ENCODE data around the gene ZBTB8OS. TPM values are rescaled to one million over a fixed set of nuclear protein-coding genes. Genes with fewer than 3 reads are reported as not detected.

Gene ZBTB8OS
- total RNA-seq, 4 donors from 2014 or later, result 22.1 to 48.1 (median 27.1) TPM

DNA sequence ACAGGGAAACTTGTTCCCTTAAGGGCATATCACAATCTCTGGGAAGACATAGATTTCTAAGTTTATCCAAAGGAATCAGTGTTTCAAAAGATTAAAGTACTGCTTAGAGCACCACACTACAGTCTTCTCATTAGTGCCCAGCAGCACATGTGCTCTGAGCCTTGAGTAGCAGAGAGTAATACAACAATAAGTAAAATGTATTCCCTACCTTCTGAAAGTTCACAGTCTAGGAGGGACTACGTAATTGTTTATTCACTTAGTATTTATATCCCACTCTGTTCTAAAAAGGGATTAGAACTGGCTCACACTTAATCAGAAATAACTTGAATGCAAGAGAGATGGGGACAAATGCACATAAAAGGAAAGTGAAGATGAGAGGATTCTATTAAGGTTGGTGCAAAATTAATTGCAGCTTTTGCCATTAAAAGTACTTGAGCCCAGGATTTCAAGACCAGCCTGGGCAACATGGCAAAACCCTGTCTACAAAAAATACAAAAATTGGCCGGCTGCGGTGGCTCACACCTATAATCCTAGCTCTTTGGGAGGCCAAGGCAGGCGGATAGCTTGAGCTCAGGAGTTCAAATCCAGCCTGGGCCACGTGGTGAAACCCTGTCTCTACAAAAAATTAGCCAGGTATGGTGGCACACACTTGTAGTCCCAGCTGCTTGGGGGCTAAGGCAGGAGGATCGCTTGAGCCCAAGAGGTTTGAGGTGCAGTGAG, 43.3 kb upstream of the ZBTB8OS start:
- Histone ChIP-seq H3K4me1 (peaks cover 31 to 35% of the 10 kb centered on the region in 2 donors), H3K4me3 (no peak overlapping the region), H3K27me3 (no peaks in the 10 kb centered on the region), H3K9me3 (no peaks in the 10 kb centered on the region), H3K27ac (peak overlapping the region; percentile 47 to 99 (median 74)), H3K36me3 (peaks cover 0 to 29% of the 10 kb centered on the region in 2 donors)
- no peak for DNase-seq
- peak in 1 of 2 donors; percentile 28 for ATAC-seq
- in situ Hi-C loops (cut with MboI; ENCODE audit: low sequenced_read_pairs in 4 of 4) (no loop called here), intact Hi-C loops (cut with DNase I; ENCODE audit: low total_unique reads) (no loop called here)
- no peak for TF ChIP-seq POLR2A (IDR thresholded peaks at IDR 0.05)
- no peak for TF ChIP-seq CTCF (IDR thresholded peaks at IDR 0.05 in 4 of 5, conservative IDR thresholded peaks at IDR 0.05 in 1 of 5)

DNA sequence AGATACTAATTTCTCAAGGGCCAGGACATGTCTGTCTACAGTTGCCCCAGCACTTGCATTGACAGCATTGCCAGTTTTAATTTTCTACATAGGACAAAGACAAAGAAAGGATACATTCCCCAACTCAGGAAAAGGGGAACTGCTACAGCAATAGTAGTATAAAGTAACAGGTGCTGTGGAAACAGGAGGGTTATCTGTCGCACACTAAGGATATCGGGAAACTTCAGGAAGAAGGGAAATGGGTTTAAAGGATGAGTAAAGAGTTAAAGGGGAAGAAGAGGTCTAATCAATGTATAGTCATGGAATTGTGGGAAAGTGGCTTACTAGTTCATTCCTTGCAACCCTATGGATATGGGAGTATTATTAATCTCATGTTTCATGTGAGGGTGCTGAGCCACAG, 36.0 kb upstream of the ZBTB8OS start:
- Histone ChIP-seq H3K36me3 (peaks cover 0 to 33% of the 10 kb centered on the region in 2 donors), H3K4me3 (no peak overlapping the region), H3K27ac (peak overlapping the region in 3 of 4 donors; percentile 49 to 77 (median 71)), H3K9me3 (no peaks in the 10 kb centered on the region), H3K27me3 (no peaks in the 10 kb centered on the region), H3K4me1 (peaks cover 30 to 38% of the 10 kb centered on the region in 2 donors)
- no peak for TF ChIP-seq CTCF (IDR thresholded peaks at IDR 0.05 in 4 of 5, conservative IDR thresholded peaks at IDR 0.05 in 1 of 5)
- TF ChIP-seq POLR2A (IDR thresholded peaks at IDR 0.05), result no peak
- intact Hi-C loops (cut with DNase I; ENCODE audit: low total_unique reads), result no loop called here
- ATAC-seq (no peak), DNase-seq (no peak)
- in situ Hi-C loops (cut with MboI; ENCODE audit: low sequenced_read_pairs in 4 of 4), result no loop called here

GRCh38 chr1:32685498-32685897, 35.1 kb upstream of the ZBTB8OS start:
- intact Hi-C loops (cut with DNase I; ENCODE audit: low total_unique reads), result no loop called here
- no peak for ATAC-seq

GRCh38 chr1:32684167-32684811, 33.9 kb upstream of the ZBTB8OS start:
- in situ Hi-C loops (cut with MboI; ENCODE audit: low sequenced_read_pairs in 4 of 4), result no loop called here
- H3K4me3 ChIP-seq, result no peak overlapping the region
- intact Hi-C loops (cut with DNase I; ENCODE audit: low total_unique reads), result no loop called here
- DNase-seq, result peak in 1 of 2 donors; percentile 44
- ATAC-seq, result peak; percentile 45 to 47
- TF ChIP-seq POLR2A (IDR thresholded peaks at IDR 0.05), result no peak
- H3K36me3 ChIP-seq, result peaks cover 0 to 49% of the 10 kb centered on the region in 2 donors
- peaks cover 35 to 48% of the 10 kb centered on the region in 2 donors for H3K4me1 ChIP-seq
- H3K27ac ChIP-seq, result peak overlapping the region; percentile 29 to 77 (median 60)
- no peaks in the 10 kb centered on the region for H3K27me3 ChIP-seq
- H3K9me3 ChIP-seq, result no peaks in the 10 kb centered on the region

More at GRCh38 chr1:32685498-32685897, 35.1 kb upstream of the ZBTB8OS start:
- in situ Hi-C loops (cut with MboI; ENCODE audit: low sequenced_read_pairs in 4 of 4), result no loop called here
- Histone ChIP-seq H3K9me3 (no peaks in the 10 kb centered on the region), H3K27me3 (no peaks in the 10 kb centered on the region), H3K36me3 (peaks cover 0 to 41% of the 10 kb centered on the region in 2 donors), H3K4me1 (peaks cover 35 to 47% of the 10 kb centered on the region in 2 donors), H3K27ac (peak overlapping the region; percentile 29 to 77 (median 60)), H3K4me3 (no peak overlapping the region)
- DNase-seq, result no peak
- TF ChIP-seq CTCF (IDR thresholded peaks at IDR 0.05 in 4 of 5, conservative IDR thresholded peaks at IDR 0.05 in 1 of 5), result no peak
- no peak for TF ChIP-seq POLR2A (IDR thresholded peaks at IDR 0.05)

DNA sequence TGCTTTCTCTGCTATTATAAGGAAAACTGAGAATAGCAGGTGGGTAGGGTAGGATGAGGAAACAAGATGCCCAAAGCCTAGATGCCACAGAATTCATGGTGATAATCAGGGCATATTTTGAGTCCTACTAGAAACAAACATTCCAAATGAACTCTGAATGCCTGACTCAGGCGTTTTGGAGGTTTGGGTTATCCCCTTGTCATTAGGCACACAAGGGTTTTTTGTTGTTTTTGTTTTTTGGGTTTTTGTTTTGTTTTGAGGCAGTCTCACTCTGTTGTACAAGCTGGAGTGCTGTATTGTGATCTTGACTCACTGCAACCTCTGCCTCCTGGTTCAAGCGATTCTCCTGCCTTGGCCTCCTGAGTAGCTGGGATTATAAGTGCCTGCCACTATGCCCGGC, 33.0 kb upstream of the ZBTB8OS start:
- Histone ChIP-seq H3K4me1 (peaks cover 35 to 48% of the 10 kb centered on the region in 2 donors), H3K36me3 (peaks cover 0 to 50% of the 10 kb centered on the region in 2 donors), H3K9me3 (no peaks in the 10 kb centered on the region), H3K4me3 (no peak overlapping the region), H3K27ac (peak overlapping the region; percentile 29 to 77 (median 60)), H3K27me3 (no peaks in the 10 kb centered on the region)
- in situ Hi-C loops (cut with MboI; ENCODE audit: low sequenced_read_pairs in 4 of 4), result no loop called here
- intact Hi-C loops (cut with DNase I; ENCODE audit: low total_unique reads), result no loop called here
- no peak for ATAC-seq
- DNase-seq, result no peak
- TF ChIP-seq POLR2A (IDR thresholded peaks at IDR 0.05), result no peak
- no peak for TF ChIP-seq CTCF (IDR thresholded peaks at IDR 0.05 in 4 of 5, conservative IDR thresholded peaks at IDR 0.05 in 1 of 5)
